MCF 10A (cell line): Measurements from ENCODE around the gene DMGDH. TPM values are rescaled to one million over a fixed set of nuclear protein-coding genes. Genes with fewer than 3 reads are reported as not detected.

Source experiments
- BruUV-seq: library from RNA; stranded (reverse); fragments of 400-500 nt; replicated peaks from 2 replicates; lab custom pipeline; 2021; lab: Mats Ljungman, UMichigan
- CTCF ChIA-PET: fragments of 300-600 bp; sonication (Branson Sonifier 250); formaldehyde crosslinking; extraction: SDS; loops from one replicate; lab custom pipeline; 2021; ENCODE audit warnings: antibody characterized with exemption, inconsistent platforms; lab: Yijun Ruan, JAX
- POLR2A ChIA-PET: fragments of 300-600, 350-650 bp; sonication (Branson Sonifier 250); formaldehyde crosslinking; extraction: SDS; loops from one replicate; lab custom pipeline; 2020; ENCODE audit warnings: antibody characterized with exemption, inconsistent platforms; lab: Yijun Ruan, JAX
- DNase-seq: peaks from one replicate; pipeline ENCODE4 v3.0.0-alpha.2; 2018; ENCODE audit not compliant: unreplicated experiment
- H3K27ac Mint-ChIP-seq: one replicate; pipeline ENCODE4 v1.8.0; 2022; ENCODE audit warnings: mild to moderate bottlenecking, low read depth, mixed read lengths; ENCODE audit not compliant: unreplicated experiment
- H3K27me3 Mint-ChIP-seq: one replicate; pipeline ENCODE4 v1.8.0; 2022; ENCODE audit warnings: mixed read lengths; ENCODE audit not compliant: insufficient read depth, unreplicated experiment
- H3K36me3 Mint-ChIP-seq: one replicate; pipeline ENCODE4 v1.8.0; 2022; ENCODE audit warnings: mild to moderate bottlenecking, moderate library complexity, mixed read lengths; ENCODE audit not compliant: insufficient read depth, unreplicated experiment
- H3K4me1 Mint-ChIP-seq: one replicate; pipeline ENCODE4 v1.8.0; 2022; ENCODE audit warnings: mixed read lengths; ENCODE audit not compliant: insufficient read depth, unreplicated experiment
- H3K4me3 Mint-ChIP-seq: one replicate; pipeline ENCODE4 v1.8.0; 2022; ENCODE audit warnings: mild to moderate bottlenecking, moderate library complexity, mixed read lengths; ENCODE audit not compliant: unreplicated experiment
- H3K9me3 Mint-ChIP-seq: one replicate; pipeline ENCODE4 v1.8.0; 2022; ENCODE audit warnings: mixed read lengths; ENCODE audit not compliant: unreplicated experiment
- CTCF ChIP-seq: fragments of 200-600 bp; IDR thresholded peaks from one replicate; pipeline ENCODE4 v1.8.0; 2022; ENCODE audit warnings: antibody characterized with exemption, mild to moderate bottlenecking; ENCODE audit not compliant: unreplicated experiment
- intact Hi-C: fragments of 100-400 bp; cut with micrococcal nuclease; formaldehyde crosslinking; loops from 2 replicates; pipeline ENCODE4 v1.14.1; 2022
- total RNA-seq: library from RNA; stranded (reverse); gene quantifications from 2 replicates; pipeline ENCODE4 v1.2.3, GENCODE V29; 2022

Gene DMGDH
- total RNA-seq, 1 experiment from 2014 or later = 9.2 TPM

DNA sequence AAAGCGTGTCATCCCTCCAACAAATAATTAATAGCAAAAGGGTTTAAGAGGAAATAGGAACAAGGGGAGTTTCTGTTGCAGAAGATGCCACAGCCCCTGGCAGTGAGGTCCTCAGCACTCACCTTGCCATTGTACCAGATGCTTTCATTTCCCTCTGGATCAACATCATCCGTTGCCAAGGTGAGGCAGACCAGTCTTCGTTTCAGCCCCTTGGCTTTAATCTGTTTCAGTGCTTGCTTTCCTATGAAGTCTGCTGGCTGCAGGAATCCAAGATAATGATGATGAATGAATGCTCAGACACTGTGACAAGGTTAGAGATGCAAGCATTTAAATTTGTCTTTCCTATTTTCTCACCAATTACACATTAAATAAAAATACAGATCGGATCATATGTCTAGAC lies 64.3 kb downstream of the DMGDH start:
- intact Hi-C loops = no loop called here
- Mint-ChIP-seq H3K27ac (no peak overlapping the region), H3K4me3 (no peak overlapping the region), H3K27me3 (peaks cover 14% of the 10 kb centered on the region), H3K9me3 (no peaks in the 10 kb centered on the region), H3K36me3 (no peaks in the 10 kb centered on the region), H3K4me1 (peaks cover 9% of the 10 kb centered on the region)
- POLR2A ChIA-PET = no interaction called here
- BruUV-seq = no TSS peak
- TF ChIP-seq CTCF = no peak
- no peak for DNase-seq
- CTCF ChIA-PET = interaction anchor here (1.1 kb wide), 1 partner anchor 19 kb away, joined by 4 read pairs; no protein-coding TSS in a partner anchor

- intact Hi-C loops = no loop called here
- H3K27ac Mint-ChIP-seq = no peak overlapping the region
- no peak overlapping the region for H3K4me3 Mint-ChIP-seq
- no peak for TF ChIP-seq CTCF
- H3K27me3 Mint-ChIP-seq = peaks cover 14% of the 10 kb centered on the region
- ChIA-PET CTCF (interaction anchor here (1.7 kb wide), 1 partner anchor 22 kb away, joined by 4 read pairs; no protein-coding TSS in a partner anchor), POLR2A (interaction anchor here (1.3 kb wide), 1 partner anchor 17 kb away, joined by 3 read pairs; no protein-coding TSS in a partner anchor)
- no TSS peak for BruUV-seq
- no peak for DNase-seq
- peaks cover 9% of the 10 kb centered on the region for H3K4me1 Mint-ChIP-seq
- no peaks in the 10 kb centered on the region for H3K9me3 Mint-ChIP-seq
- H3K36me3 Mint-ChIP-seq = no peaks in the 10 kb centered on the region
These were observed 67.1 kb downstream of the DMGDH start for GRCh38 chr5:79002374-79002773.

DNA sequence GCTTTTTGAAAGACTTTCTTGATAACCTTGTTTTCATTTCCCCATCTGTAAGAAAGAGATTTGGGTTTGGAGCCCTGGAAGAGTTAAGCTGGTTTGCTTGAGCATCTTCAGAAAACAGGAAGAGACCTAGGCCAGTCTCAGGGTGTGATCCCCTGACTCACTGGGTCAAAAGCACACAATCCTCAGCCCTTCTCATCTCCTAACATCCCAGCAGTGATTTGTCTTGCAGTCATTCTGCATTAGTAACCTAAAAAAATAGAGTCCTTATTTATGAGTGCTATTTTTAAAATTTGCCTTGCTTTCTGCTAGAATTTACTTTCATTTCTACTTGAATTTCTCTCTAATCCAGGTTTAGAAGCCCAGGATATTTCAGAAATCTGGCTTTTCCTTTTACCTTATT lies 68.0 kb downstream of the DMGDH start:
- ChIA-PET POLR2A (interaction anchor here (0.7 to 1.3 kb wide), 2 partner anchors 15 to 16 kb away, joined by 3 read pairs; no protein-coding TSS in a partner anchor), CTCF (interaction anchor here (0.6 to 1.7 kb wide), 2 partner anchors 20 to 23 kb away, joined by 3 to 4 read pairs; no protein-coding TSS in a partner anchor)
- no peak overlapping the region for H3K4me3 Mint-ChIP-seq
- no peaks in the 10 kb centered on the region for H3K9me3 Mint-ChIP-seq
- BruUV-seq = no TSS peak
- no peaks in the 10 kb centered on the region for H3K36me3 Mint-ChIP-seq
- no peak overlapping the region for H3K27ac Mint-ChIP-seq
- intact Hi-C loops = no loop called here
- no peak for DNase-seq
- TF ChIP-seq CTCF = no peak
- H3K27me3 Mint-ChIP-seq = peaks cover 14% of the 10 kb centered on the region
- peaks cover 9% of the 10 kb centered on the region for H3K4me1 Mint-ChIP-seq

DNA sequence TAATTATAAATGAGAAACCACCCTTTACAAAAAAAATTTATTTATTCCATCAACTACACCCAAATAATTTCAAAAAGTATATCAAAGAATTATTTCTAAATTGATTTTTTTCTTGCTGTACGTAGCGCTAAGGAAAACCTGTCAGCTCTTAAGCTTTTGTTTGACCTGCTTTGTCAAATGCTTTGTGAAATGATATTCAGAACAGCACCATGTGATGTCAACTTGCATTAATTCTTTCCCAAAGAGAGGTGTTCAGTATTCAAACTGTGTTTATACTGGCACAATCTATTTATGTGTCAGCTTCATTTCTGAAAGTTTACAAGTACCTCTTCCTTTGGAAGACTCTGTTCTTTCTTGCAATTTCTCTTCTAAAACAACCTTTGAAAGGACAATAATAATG lies 72.4 kb downstream of the DMGDH start:
- CTCF ChIA-PET = interaction anchor here (0.8 to 2.6 kb wide), 2 partner anchors 28 to 443 kb away, joined by 3 to 14 read pairs; no protein-coding TSS in a partner anchor

More for the DNA sequence above, 72.4 kb downstream of the DMGDH start:
- Mint-ChIP-seq H3K4me1 (peaks cover 9% of the 10 kb centered on the region), H3K27me3 (no peaks in the 10 kb centered on the region), H3K27ac (no peak overlapping the region), H3K36me3 (no peaks in the 10 kb centered on the region), H3K9me3 (no peaks in the 10 kb centered on the region), H3K4me3 (no peak overlapping the region)
- intact Hi-C loops = no loop called here
- POLR2A ChIA-PET = interaction anchor here (0.6 kb wide), 1 partner anchor 12 kb away, joined by 4 read pairs; the partner anchor contains the start of gene ARSB
- no peak for TF ChIP-seq CTCF
- DNase-seq = no peak
- BruUV-seq = no TSS peak
